Measurements from ENCODE around the gene GPRIN1.
"Not testable (repeated sequence)": the region's sequence is repeated elsewhere in the genome, so short reads cannot be mapped to it uniquely, and the experiment has no call there.

The GPRIN1 gene

DNA sequence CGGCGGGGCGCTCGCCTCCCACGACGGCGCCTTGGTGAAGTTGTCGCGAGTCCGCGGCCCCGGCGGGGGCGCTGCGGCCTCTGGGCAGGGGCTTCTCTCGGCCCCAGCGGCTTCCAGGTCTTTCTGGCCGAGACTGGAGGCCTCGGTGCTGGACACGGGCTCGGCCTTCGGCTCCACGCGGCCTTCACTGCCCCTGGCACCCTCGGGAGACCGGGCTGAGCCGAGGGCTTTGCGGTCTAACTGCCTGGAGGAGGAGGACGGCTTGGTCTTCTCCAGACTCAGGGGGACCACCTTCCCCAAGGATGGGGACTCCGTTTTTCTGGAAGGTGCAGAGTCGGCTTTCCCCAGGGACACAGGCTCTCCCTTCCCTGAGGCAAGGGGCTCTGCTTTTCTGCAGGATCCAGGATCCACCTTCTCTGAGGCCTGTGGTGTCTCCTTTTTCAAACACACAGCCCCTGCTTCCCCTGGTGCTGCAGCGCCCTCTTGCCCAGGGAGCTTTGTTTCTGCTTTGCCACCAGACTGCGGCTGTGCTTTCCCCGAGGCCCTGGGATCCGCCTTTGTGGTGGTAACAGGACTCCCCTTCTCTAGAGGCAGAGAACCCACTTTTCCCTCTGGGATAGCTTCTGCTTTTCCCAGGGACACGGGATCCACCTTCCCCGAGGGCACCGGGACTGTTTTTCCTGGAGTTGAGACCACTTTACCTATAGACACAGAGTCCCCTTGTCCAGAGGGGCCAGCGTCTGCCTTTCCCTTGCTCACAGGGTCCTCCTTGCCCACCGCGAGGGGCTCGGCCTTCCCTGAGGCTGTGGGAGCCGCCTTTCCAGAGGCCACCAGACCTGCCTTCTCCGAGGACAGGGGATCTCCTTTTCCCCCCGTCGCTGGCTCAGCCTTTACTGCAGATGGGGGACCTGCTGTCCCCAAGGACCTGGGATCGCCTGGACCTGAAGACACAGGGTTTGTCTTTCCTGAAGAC is 12.3 kb downstream of the GPRIN1 start:
- DNase-seq (ENCODE audit: low read depth), result no peak

GRCh38 chr5:176596689-176597416 is 13.1 kb downstream of the GPRIN1 start:
- DNase-seq (ENCODE audit: low read depth), result no peak

- DNase-seq (ENCODE audit: low read depth), result no peak
Measured at GRCh38 chr5:176596069-176596644, 13.8 kb downstream of the GPRIN1 start.

- DNase-seq (ENCODE audit: low read depth), result no peak
Measured at GRCh38 chr5:176595386-176595943, 14.5 kb downstream of the GPRIN1 start.

- DNase-seq (ENCODE audit: low read depth), result no peak
Measured at GRCh38 chr5:176594554-176594953, 15.4 kb downstream of the GPRIN1 start.

GRCh38 chr5:176593273-176593869 is 16.6 kb downstream of the GPRIN1 start:
- DNase-seq (ENCODE audit: low read depth), result no peak

- DNase-seq (ENCODE audit: low read depth), result no peak
Measured at GRCh38 chr5:176592573-176592972, 17.4 kb downstream of the GPRIN1 start.

GRCh38 chr5:176591667-176592066 is 18.3 kb downstream of the GPRIN1 start:
- DNase-seq (ENCODE audit: low read depth), result not testable (repeated sequence)

- no peak for DNase-seq (ENCODE audit: low read depth)
Measured at GRCh38 chr5:176590035-176590717, 19.8 kb downstream of the GPRIN1 start.

- DNase-seq (ENCODE audit: low read depth), result no peak
Measured at GRCh38 chr5:176589039-176589769, 20.8 kb downstream of the GPRIN1 start.

DNA sequence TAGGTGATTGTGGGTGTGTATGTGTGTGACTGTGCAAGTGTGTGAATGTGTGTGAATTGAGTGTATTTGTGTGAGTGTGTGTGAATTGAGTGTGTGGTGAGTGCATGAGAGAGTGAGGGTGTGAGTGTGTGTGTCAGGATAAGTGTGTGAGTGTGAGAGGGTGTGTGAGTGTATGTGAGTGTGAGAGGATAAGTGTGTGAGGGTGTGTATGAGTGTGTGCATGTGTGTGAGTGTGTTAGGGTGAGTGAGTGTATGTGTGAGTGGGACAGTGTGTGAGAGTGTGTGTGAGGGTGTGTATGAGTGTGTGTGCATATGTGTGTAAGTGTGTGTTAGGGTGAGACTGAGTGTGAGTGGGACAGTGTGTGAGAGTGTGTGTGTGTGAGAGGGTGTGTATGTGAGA is 21.7 kb downstream of the GPRIN1 start:
- DNase-seq (ENCODE audit: low read depth), result no peak

DNA sequence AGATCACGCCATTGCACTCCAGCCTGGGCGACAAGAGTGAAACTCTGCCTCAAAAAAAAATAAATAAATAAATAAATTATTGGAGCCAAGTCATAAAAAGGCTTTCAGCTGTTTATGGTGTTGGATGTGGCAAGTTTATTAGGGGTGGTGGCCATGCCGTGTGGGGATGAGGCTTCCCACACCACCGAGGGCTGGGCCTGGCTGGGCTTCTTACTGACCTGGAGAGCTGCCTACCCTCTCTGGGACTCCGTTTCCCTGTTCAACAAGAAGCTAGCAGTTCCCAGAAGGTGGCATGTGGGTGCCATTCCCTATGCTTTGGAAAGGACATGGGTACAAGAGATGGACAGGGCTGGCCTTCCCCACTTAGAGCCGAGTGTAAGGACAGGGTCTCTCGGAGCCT is 22.6 kb downstream of the GPRIN1 start:
- DNase-seq (ENCODE audit: low read depth), result no peak

DNA sequence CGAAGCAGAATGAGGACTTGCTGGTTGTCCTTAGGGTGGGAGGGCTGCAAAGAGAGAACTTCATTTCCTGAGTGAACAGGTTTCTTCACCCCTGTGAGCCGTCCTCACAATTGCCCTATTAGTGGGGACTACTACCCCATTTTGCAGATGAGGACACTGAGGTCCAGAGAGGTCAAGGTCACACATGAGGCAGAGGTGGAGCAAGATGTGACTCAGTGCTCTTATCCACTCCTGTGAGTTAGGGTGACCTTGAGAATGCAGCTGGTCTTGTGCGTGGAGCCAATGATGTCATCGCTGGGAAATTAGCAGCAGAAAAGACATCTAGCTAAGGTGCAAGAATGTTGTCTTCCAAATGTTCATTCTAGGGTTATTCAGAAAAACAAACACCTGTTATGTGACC is 26.9 kb downstream of the GPRIN1 start:
- DNase-seq (ENCODE audit: low read depth), result no peak

- DNase-seq (ENCODE audit: low read depth), result no peak
Measured at GRCh38 chr5:176581361-176581760, 28.6 kb downstream of the GPRIN1 start.

DNA sequence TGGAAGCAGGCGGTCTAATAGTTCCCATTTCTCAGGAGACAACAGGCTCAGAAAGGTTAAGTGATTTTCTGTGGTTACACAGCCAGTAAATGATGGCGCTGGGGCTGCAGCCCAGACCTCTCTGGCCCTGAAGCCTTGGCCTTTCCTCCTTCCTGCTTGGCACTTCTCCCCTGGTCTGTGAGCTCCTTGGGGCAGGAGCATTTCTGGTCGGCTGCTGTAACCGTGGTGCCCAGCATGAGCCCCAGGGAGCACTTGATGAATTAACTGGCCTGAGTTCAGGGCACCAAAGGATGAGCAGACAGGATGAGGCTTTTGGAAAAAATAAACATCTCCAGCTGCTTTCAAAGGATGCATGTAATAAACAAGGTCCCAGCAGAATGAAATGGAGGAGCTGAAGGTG is 30.6 kb downstream of the GPRIN1 start:
- DNase-seq (ENCODE audit: low read depth), result no peak

GRCh38 chr5:176578391-176578808 is 31.6 kb downstream of the GPRIN1 start:
- DNase-seq (ENCODE audit: low read depth), result no peak

GRCh38 chr5:176577312-176578176 is 32.4 kb downstream of the GPRIN1 start:
- no peak for DNase-seq (ENCODE audit: low read depth)

DNA sequence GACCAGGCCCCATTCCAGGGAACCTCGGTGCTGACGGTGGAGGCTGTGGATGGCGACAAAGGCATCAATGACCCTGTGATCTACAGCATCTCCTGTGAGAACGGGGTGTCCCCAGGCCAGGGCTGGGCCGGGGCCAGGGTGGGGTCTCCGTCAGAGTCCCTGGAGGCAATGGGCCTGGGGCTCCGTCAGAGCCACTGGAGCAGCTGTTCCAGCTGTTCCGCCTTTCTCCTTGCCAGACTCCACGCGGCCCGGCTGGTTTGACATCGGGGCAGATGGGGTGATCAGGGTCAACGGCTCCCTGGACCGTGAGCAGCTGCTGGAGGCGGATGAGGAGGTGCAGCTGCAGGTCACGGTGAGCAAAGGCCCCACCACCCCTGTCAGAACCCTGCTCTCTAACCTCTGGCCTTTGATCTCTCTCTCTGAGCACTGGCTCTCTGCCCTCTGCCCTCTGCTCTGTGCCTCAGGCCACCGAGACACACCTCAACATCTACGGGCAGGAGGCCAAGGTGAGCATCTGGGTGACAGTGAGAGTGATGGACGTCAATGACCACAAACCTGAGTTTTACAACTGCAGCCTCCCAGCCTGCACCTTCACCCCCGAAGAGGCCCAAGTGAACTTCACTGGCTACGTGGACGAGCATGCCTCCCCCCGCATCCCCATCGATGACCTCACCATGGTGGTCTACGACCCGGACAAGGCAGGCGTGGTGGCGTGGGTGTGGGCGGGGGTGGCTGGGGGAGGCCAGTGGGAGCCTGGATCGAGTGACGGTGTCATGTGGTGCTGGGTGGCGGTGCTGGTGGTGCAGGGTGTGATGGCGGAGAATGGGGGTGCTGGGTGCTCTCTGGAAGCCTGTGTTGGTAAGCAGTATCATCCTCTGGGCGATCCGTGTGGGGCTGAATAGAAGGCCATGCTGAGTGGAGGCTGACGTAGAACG is 34.2 kb downstream of the GPRIN1 start:
- no peak for DNase-seq (ENCODE audit: low read depth)

DNA sequence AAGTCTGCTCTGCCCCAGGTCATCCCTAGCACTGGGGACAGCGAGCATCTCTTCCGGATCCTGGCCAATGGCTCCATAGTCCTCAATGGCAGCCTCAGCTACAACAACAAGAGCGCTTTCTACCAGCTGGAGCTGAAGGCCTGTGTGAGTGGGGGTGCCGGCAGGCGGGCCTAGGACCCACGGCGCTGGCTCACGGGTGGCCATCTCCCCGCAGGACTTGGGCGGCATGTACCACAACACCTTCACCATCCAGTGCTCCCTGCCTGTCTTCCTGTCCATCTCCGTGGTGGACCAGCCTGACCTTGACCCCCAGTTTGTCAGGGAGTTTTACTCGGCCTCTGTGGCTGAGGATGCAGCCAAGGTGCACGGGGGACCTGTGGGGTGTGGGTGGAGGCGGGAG is 34.9 kb downstream of the GPRIN1 start:
- DNase-seq (ENCODE audit: low read depth), result no peak

All from HS-5 (cell line).